Measurements from ENCODE around the gene NTM. TPM values are rescaled to one million over a fixed set of nuclear protein-coding genes. Genes with fewer than 3 reads are reported as not detected.
A peak's percentile ranks its signal among the peaks of the same experiment; 100 is the strongest.

NTM gene
- total RNA-seq, 6 donors from 2014 or later: 4.1 to 151 (median 115) TPM

DNA sequence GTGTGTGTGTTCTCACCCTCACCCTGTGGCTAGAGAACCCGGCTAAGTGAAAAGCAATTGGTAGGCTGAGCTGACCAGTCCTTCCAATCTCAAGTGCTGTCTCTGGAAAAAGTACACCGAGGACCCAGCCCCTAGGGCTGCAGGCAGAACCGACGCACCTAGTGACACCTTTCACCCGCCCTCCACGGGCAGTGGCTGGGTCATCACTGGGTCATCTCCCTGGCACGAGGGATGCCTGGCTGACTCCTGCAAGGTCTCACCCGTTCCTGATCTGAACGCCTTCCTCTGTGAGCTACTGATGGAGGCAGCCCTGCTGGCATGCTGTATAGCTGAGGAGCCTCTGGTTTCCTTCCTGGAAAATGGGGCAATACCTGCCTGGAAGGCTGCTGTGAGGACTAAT is 311.5 kb downstream of the NTM start:
- DNase-seq: peak in 1 of 2 donors; percentile 16
- WGBS, 2 donors: 70 to 71% methylated on average over 7 to 9 of the region's 9 CpGs

DNA sequence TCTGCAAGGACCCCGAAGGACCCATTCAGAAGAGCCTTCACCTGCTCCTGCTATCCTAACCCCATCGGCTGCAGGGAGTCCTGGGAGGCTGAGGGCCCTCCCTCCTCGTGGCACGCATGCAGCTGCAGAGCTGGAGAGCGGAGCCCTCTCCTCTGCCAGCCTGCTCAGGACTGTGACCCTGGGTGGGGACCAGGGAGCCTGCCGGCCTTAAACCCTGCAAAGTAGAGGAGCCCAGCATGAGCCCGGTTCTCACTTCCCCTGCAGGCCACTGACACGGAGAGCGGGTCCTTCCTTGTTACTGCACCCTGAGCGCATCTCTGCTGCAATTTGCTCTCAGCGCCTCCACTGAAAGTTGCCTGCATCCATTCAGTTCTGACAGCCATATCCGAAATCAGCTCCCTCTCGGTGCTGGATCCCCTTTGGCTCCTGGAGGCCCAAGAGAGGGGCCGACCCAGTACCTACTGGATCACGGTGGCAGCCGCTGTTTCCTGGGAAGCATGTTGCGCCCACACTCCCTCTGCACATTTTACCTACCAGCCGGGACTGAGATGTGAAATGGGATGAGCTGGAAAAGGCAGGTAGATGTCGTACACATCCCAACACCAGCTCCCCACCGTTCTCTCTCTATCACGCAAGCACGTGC is 312.1 kb downstream of the NTM start:
- WGBS, 2 donors: 88 to 89% methylated on average over 14 to 22 of the region's 22 CpGs
- DNase-seq: peak in 1 of 2 donors; percentile 41

More for the DNA sequence above, 311.5 kb downstream of the NTM start:
- no peaks in the 10 kb centered on the region for H3K27me3 ChIP-seq
- H3K4me1 ChIP-seq: no peaks in the 10 kb centered on the region
- H3K4me3 ChIP-seq: no peak overlapping the region
- no peaks in the 10 kb centered on the region for H3K9me3 ChIP-seq
- no peak for ATAC-seq (ENCODE audit: low FRiP score in 2 of 2)
- no peak overlapping the region for H3K27ac ChIP-seq
- no peaks in the 10 kb centered on the region for H3K36me3 ChIP-seq
- TF ChIP-seq POLR2AphosphoS5 (IDR thresholded peaks at IDR 0.05) (no peak), POLR2A (IDR thresholded peaks at IDR 0.05) (no peak), EP300 (IDR thresholded peaks at IDR 0.05) (no peak)
- TF ChIP-seq, protein P1, sequence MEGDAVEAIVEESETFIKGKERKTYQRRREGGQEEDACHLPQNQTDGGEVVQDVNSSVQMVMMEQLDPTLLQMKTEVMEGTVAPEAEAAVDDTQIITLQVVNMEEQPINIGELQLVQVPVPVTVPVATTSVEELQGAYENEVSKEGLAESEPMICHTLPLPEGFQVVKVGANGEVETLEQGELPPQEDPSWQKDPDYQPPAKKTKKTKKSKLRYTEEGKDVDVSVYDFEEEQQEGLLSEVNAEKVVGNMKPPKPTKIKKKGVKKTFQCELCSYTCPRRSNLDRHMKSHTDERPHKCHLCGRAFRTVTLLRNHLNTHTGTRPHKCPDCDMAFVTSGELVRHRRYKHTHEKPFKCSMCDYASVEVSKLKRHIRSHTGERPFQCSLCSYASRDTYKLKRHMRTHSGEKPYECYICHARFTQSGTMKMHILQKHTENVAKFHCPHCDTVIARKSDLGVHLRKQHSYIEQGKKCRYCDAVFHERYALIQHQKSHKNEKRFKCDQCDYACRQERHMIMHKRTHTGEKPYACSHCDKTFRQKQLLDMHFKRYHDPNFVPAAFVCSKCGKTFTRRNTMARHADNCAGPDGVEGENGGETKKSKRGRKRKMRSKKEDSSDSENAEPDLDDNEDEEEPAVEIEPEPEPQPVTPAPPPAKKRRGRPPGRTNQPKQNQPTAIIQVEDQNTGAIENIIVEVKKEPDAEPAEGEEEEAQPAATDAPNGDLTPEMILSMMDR (IDR thresholded peaks at IDR 0.05): no peak

DNA sequence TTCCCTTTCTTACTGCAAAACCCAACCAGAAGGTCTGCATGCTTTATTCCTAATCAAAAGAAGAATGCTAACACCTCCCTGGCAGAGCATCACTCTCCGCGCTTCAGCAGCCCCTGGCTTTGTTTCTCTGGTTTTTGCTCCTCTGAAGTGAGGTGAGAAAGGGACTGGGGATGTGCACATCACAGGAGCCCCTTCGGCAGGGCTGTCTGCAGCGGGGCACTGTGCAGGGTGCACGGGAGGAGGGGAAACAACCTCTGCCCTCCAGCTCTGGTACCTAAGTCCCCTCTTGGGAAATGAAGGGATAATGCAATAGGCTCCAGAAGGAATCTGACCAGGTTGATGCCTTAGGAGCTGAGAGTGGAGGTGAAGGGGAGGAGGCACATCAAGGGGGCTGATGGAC is 312.7 kb downstream of the NTM start:
- 79 to 83% methylated on average over 5 of the region's 5 CpGs for WGBS, 2 donors
- Histone ChIP-seq H3K27me3 (no peaks in the 10 kb centered on the region), H3K36me3 (no peaks in the 10 kb centered on the region), H3K9me3 (no peaks in the 10 kb centered on the region), H3K4me3 (no peak overlapping the region), H3K4me1 (peaks cover 0 to 5% (median 4%) of the 10 kb centered on the region in 4 donors), H3K27ac (no peak overlapping the region)
- no peak for TF ChIP-seq POLR2A (IDR thresholded peaks at IDR 0.05)
- no peak for TF ChIP-seq POLR2AphosphoS5 (IDR thresholded peaks at IDR 0.05)
- no peak for TF ChIP-seq EP300 (IDR thresholded peaks at IDR 0.05)
- TF ChIP-seq, protein P1 (IDR thresholded peaks at IDR 0.05): no peak
- DNase-seq: peak in 1 of 2 donors; percentile 39
- no peak for ATAC-seq (ENCODE audit: low FRiP score in 2 of 2)

More for the DNA sequence above, 312.1 kb downstream of the NTM start:
- no peak for ATAC-seq (ENCODE audit: low FRiP score in 2 of 2)
- Histone ChIP-seq H3K4me3 (no peak overlapping the region), H3K27ac (no peak overlapping the region), H3K27me3 (no peaks in the 10 kb centered on the region), H3K9me3 (no peaks in the 10 kb centered on the region), H3K4me1 (no peaks in the 10 kb centered on the region), H3K36me3 (no peaks in the 10 kb centered on the region)
- TF ChIP-seq, protein P1 (IDR thresholded peaks at IDR 0.05): no peak
- TF ChIP-seq EP300 (IDR thresholded peaks at IDR 0.05) (no peak), POLR2AphosphoS5 (IDR thresholded peaks at IDR 0.05) (no peak), POLR2A (IDR thresholded peaks at IDR 0.05) (no peak)

DNA sequence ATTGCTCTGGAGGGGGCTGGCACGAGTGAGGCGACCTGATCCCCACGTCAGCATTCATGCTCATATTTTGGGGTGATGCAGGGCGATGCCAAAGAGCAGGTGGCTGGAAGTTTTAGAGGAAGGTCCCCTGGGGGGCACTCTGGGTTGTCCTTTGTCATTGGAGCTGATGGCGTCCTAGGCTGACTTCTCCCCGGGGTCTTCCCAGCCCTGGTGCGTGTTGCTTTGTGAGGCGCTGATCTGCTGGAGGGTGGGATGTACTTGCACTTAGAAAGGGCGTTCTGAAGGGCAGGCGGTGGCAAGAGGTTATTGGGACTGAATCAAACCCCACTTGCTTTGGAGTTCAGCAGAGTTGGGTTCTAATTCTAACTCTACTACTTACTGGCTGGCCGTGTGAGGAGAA is 313.3 kb downstream of the NTM start:
- Histone ChIP-seq H3K4me3 (no peak overlapping the region), H3K4me1 (peaks cover 0 to 9% (median 8%) of the 10 kb centered on the region in 4 donors), H3K27ac (no peak overlapping the region), H3K27me3 (no peaks in the 10 kb centered on the region), H3K9me3 (no peaks in the 10 kb centered on the region), H3K36me3 (no peaks in the 10 kb centered on the region)
- WGBS, 2 donors: 77 to 78% methylated on average over 11 of the region's 11 CpGs
- DNase-seq: no peak
- no peak for ATAC-seq (ENCODE audit: low FRiP score in 2 of 2)
- no peak for TF ChIP-seq POLR2A (IDR thresholded peaks at IDR 0.05)
- no peak for TF ChIP-seq POLR2AphosphoS5 (IDR thresholded peaks at IDR 0.05)
- TF ChIP-seq, protein P1 (IDR thresholded peaks at IDR 0.05): no peak
- TF ChIP-seq EP300 (IDR thresholded peaks at IDR 0.05): no peak
